NB4 (cell line): Measurements from ENCODE around the gene NTNG2.

ENCODE experiments used
- POLR2A ChIP-seq: IDR thresholded peaks from 2 replicates; pipeline ENCODE4 v1.6.1; 2011; ENCODE audit warnings: mild to moderate bottlenecking; ENCODE audit not compliant: insufficient read length; ENCODE audit errors: extremely low read depth
- TF ChIP-seq, protein P1 (sequence below): IDR thresholded peaks from one replicate; pipeline ENCODE4 v1.5.1; 2012; ENCODE audit warnings: low read depth, low read length
- TF ChIP-seq, protein P2 (sequence below): IDR thresholded peaks from 2 replicates; pipeline ENCODE4 v1.6.1; 2011; ENCODE audit warnings: low read depth, low read length

GRCh38 chr9:132141948-132142594 is 19.8 kb upstream of the NTNG2 start:
- TF ChIP-seq, protein P1, sequence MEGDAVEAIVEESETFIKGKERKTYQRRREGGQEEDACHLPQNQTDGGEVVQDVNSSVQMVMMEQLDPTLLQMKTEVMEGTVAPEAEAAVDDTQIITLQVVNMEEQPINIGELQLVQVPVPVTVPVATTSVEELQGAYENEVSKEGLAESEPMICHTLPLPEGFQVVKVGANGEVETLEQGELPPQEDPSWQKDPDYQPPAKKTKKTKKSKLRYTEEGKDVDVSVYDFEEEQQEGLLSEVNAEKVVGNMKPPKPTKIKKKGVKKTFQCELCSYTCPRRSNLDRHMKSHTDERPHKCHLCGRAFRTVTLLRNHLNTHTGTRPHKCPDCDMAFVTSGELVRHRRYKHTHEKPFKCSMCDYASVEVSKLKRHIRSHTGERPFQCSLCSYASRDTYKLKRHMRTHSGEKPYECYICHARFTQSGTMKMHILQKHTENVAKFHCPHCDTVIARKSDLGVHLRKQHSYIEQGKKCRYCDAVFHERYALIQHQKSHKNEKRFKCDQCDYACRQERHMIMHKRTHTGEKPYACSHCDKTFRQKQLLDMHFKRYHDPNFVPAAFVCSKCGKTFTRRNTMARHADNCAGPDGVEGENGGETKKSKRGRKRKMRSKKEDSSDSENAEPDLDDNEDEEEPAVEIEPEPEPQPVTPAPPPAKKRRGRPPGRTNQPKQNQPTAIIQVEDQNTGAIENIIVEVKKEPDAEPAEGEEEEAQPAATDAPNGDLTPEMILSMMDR = no peak
- TF ChIP-seq, protein P2, sequence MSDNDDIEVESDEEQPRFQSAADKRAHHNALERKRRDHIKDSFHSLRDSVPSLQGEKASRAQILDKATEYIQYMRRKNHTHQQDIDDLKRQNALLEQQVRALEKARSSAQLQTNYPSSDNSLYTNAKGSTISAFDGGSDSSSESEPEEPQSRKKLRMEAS = no peak
- no peak for TF ChIP-seq POLR2A
